Esophagus muscularis mucosa (tissue), 4 donors: ENCODE measurements around the gene CYP11A1.
"Not testable (repeated sequence)": the region's sequence is repeated elsewhere in the genome, so short reads cannot be mapped to it uniquely, and the experiment has no call there.

ENCODE experiments used
- CTCF ChIP-seq, 3 experiments: fragments of 200-600 bp in 2 of 3; fragments of 450-650 bp in 1 of 3; sonication (generic) in 2 of 3; IDR thresholded peaks; one replicate each; pipeline ENCODE4 v1.5.1; 2017 to 2019; ENCODE audit warnings: antibody characterized with exemption in 3 of 3, mild to moderate bottlenecking in 2 of 3, moderate library complexity in 1 of 3
- EP300 ChIP-seq: sonication (generic); formaldehyde crosslinking; IDR thresholded peaks from one replicate; pipeline ENCODE4 v1.6.1; 2017; ENCODE audit warnings: antibody characterized with exemption
- POLR2AphosphoS5 ChIP-seq, 2 donors: sonication (generic); formaldehyde crosslinking; IDR thresholded peaks; one replicate each; pipeline ENCODE4 v1.6.1; 2017; ENCODE audit warnings: antibody characterized with exemption in 2 of 2

- not testable (repeated sequence) for TF ChIP-seq CTCF (IDR thresholded peaks at IDR 0.05); EP300; POLR2AphosphoS5 (IDR thresholded peaks at IDR 0.05)
Observed at GRCh38 chr15:74359376-74359775, 8.1 kb downstream of the CYP11A1 start.
